K562 (cell line): ENCODE measurements around the gene PRCC. TPM values are rescaled to one million over a fixed set of nuclear protein-coding genes. Genes with fewer than 3 reads are reported as not detected.

Source experiments
- ATAC-seq: fragments of 200-7000 bp; cut with Tn5 transposase; 3 replicates; pipeline ENCODE4 v1.9.1; 2020; ENCODE audit warnings: moderate library complexity
- BruUV-seq: library from RNA; stranded (reverse); fragments of 400-500 nt; replicated peaks from 2 replicates; lab custom pipeline; 2021; lab: Mats Ljungman, UMichigan
- CTCF ChIA-PET: fragments of 300-600 bp; formaldehyde crosslinking; extraction: SDS; loops from one replicate; lab custom pipeline; 2021; ENCODE audit warnings: low intra/inter-chr PET ratio; lab: Yijun Ruan, JAX
- POLR2A ChIA-PET: fragments of 300-600, 350-650 bp; sonication (Branson Sonifier 250); formaldehyde crosslinking; extraction: SDS; loops from one replicate; lab custom pipeline; 2021; ENCODE audit warnings: antibody characterized with exemption, inconsistent platforms; lab: Yijun Ruan, JAX
- DNase-seq, 4 experiments: peaks; one replicate each; pipeline versions ENCODE4 v3.0.0 to v3.0.0-alpha.2; 2011 to 2018; ENCODE audit warnings: low spot score in 3 of 4, mixed read lengths in 3 of 4; ENCODE audit errors: extremely low read depth in 1 of 4
- FAIRE-seq: peaks from 2 replicates; lab custom pipeline; 2011; peaks lifted over from hg19 to GRCh38; lab: Jason Lieb, UNC
- H2AFZ ChIP-seq: 2 replicates; pipeline ENCODE4 v1.6.0; 2011; ENCODE audit warnings: low read depth, low read length, control low read depth, inconsistent platforms
- H3K27ac ChIP-seq: fragments of 200-600 bp; 3 replicates; pipeline ENCODE4 v1.8.0; 2011; ENCODE audit warnings: low read depth, mild to moderate bottlenecking, control low read depth, inconsistent platforms, low read length, moderate library complexity, mixed read lengths; ENCODE audit errors: extremely low read depth
- H3K27me3 ChIP-seq, 2 experiments: fragments of 300-600 bp in 1 of 2; 2 replicates in 1 of 2; 3 replicates in 1 of 2; pipeline versions ENCODE4 v1.6.0 to v1.8.0; 2011; ENCODE audit warnings: inconsistent platforms in 2 of 2, low read length in 2 of 2, mild to moderate bottlenecking in 1 of 2, mixed read lengths in 1 of 2, moderate library complexity in 1 of 2; ENCODE audit not compliant: control insufficient read depth in 2 of 2, insufficient read depth in 2 of 2
- H3K36me3 ChIP-seq: fragments of 300-600 bp; 3 replicates; pipeline ENCODE4 v1.8.0; 2011; ENCODE audit warnings: mild to moderate bottlenecking, low read length, inconsistent platforms; ENCODE audit not compliant: control insufficient read depth, insufficient read depth
- H3K4me1 ChIP-seq, 2 experiments: fragments of 200-600 bp in 1 of 2; replicated peaks in 1 of 2; 2 replicates in 1 of 2; 3 replicates in 1 of 2; pipeline versions ENCODE4 v1.5.1 to v1.8.0; 2011; ENCODE audit warnings: inconsistent platforms in 2 of 2, low read length in 2 of 2, mild to moderate bottlenecking in 1 of 2, mixed read lengths in 1 of 2, moderate library complexity in 1 of 2; ENCODE audit not compliant: control insufficient read depth in 2 of 2, insufficient read depth in 2 of 2
- H3K4me2 ChIP-seq: 2 replicates; pipeline ENCODE4 v1.6.1; 2011; ENCODE audit warnings: low read length, control low read depth, inconsistent platforms, mixed read lengths; ENCODE audit not compliant: insufficient read depth
- H3K4me3 ChIP-seq: fragments of 200-600 bp; sonication (generic), shearing (Covaris generic); 2 replicates; pipeline ENCODE4 v1.5.1; 2016; ENCODE audit warnings: control low read depth, inconsistent platforms
- H3K79me2 ChIP-seq: fragments of 200-600 bp; 3 replicates; pipeline ENCODE4 v1.8.0; 2011; ENCODE audit warnings: low read length, inconsistent platforms; ENCODE audit not compliant: control insufficient read depth, insufficient read depth
- H3K9ac ChIP-seq, 2 experiments: 2 replicates each; pipeline versions ENCODE4 v1.6.0 to v1.6.1; 2011; ENCODE audit warnings: low read depth in 2 of 2, low read length in 2 of 2, control low read depth in 1 of 2, inconsistent platforms in 1 of 2, mild to moderate bottlenecking in 1 of 2, mixed read lengths in 1 of 2; ENCODE audit not compliant: insufficient read depth in 1 of 2
- H3K9me1 ChIP-seq: one replicate; pipeline ENCODE4 v1.6.0; 2011; ENCODE audit warnings: inconsistent platforms, mild to moderate bottlenecking, low read length, moderate library complexity; ENCODE audit not compliant: control insufficient read depth, insufficient read depth
- H3K9me3 ChIP-seq: replicated peaks from 2 replicates; pipeline ENCODE4 v1.5.1; 2011; ENCODE audit warnings: low read depth, low read length, inconsistent platforms; ENCODE audit not compliant: control insufficient read depth, insufficient read depth
- H4K20me1 ChIP-seq: replicated peaks from 2 replicates; pipeline ENCODE4 v1.6.1; 2011; ENCODE audit warnings: low read length, inconsistent platforms, mixed read lengths; ENCODE audit not compliant: control insufficient read depth, insufficient read depth
- CUX1 ChIP-seq: fragments of 200-800 bp; sonication (Bioruptor generic); IDR thresholded peaks from 2 replicates; pipeline ENCODE4 v1.6.1; 2016; ENCODE audit warnings: missing genetic modification characterization, missing compliant biosample characterization
- HCFC1 ChIP-seq: IDR thresholded peaks from 2 replicates; pipeline ENCODE4 v1.6.1; 2012; ENCODE audit warnings: low read depth, low read length, improper control_type of control experiment
- IFI16 ChIP-seq: fragments of 250-450 bp; sonication (Bioruptor Pico); IDR thresholded peaks from 2 replicates; pipeline ENCODE4 v2.1.2; 2022; ENCODE audit warnings: mild to moderate bottlenecking, inconsistent platforms
- PHB2 ChIP-seq: fragments of 450-650 bp; IDR thresholded peaks from 2 replicates; pipeline ENCODE4 v1.6.1; 2017; ENCODE audit warnings: low read depth
- POU5F1 ChIP-seq: fragments of 150-350 bp; IDR thresholded peaks from 2 replicates; pipeline ENCODE4 v1.6.1; 2014; ENCODE audit warnings: borderline replicate concordance, low read length, low read depth, mild to moderate bottlenecking; ENCODE audit not compliant: partially characterized antibody
- PTRF ChIP-seq: fragments of 450-650 bp; IDR thresholded peaks from 2 replicates; pipeline ENCODE4 v1.6.1; 2016; ENCODE audit warnings: mild to moderate bottlenecking, missing genetic modification characterization, missing compliant biosample characterization
- WHSC1 ChIP-seq: IDR thresholded peaks from one replicate; pipeline ENCODE4 v1.6.1; 2012; ENCODE audit warnings: low read length, control low read depth, inconsistent platforms
- YY1 ChIP-seq, 3 experiments: IDR thresholded peaks; 2 replicates each; pipeline ENCODE4 v1.6.1; 2011; ENCODE audit warnings: low read length in 2 of 3, mild to moderate bottlenecking in 2 of 3, moderate library complexity in 2 of 3, borderline replicate concordance in 1 of 3, control low read depth in 1 of 3, low read depth in 1 of 3; ENCODE audit not compliant: insufficient read depth in 3 of 3, insufficient replicate concordance in 2 of 3, control insufficient read depth in 1 of 3, insufficient read length in 1 of 3; ENCODE audit errors: extremely low read depth in 1 of 3
- ZNF140 ChIP-seq: fragments of 250-450 bp; sonication (Bioruptor Pico); IDR thresholded peaks from 2 replicates; pipeline ENCODE4 v1.8.0; 2021; ENCODE audit warnings: moderate library complexity, mild to moderate bottlenecking, inconsistent platforms
- ZNF589 ChIP-seq: fragments of 200-800 bp; sonication (Bioruptor generic); IDR thresholded peaks from 2 replicates; pipeline ENCODE4 v1.6.1; 2016; ENCODE audit warnings: low read depth, missing genetic modification characterization, missing compliant biosample characterization
- WGBS: fragments of 100-300 bp; shearing (Covaris generic); methylation state at CpG from one replicate; pipeline ENCODE4 v1.1.6; 2016; ENCODE audit warnings: low coverage, mixed read lengths; ENCODE audit not compliant: insufficient coverage; ENCODE audit errors: missing lambda C conversion rate; 5-methylcytosine and 5-hydroxymethylcytosine counted together
- in situ Hi-C: fragments of 300-500 bp; cut with MboI; formaldehyde crosslinking; loops from 4 replicates; pipeline ENCODE4 v1.15.0; 2018; ENCODE audit warnings: inconsistent platforms, mixed read lengths
- intact Hi-C: fragments of 100-400 bp; cut with micrococcal nuclease; formaldehyde crosslinking; loops from 2 replicates; pipeline ENCODE4 v1.14.2; 2022
- polyA plus RNA-seq, 8 experiments: library from polyadenylated mRNA; depleted of rRNA in 4 of 8; stranded (reverse) in 5 of 8; unstranded in 3 of 8; fragments of >200 nt; fragmentation: Nextera tagmentation in 2 of 8; fragmentation: Illumina TruSeq in 1 of 8; extraction: Ambion mirVana in 2 of 8; extraction: Trizol in 1 of 8; gene quantifications; 2 replicates each; pipeline versions ENCODE4 v1.2.1 to v1.2.3, GENCODE V29; 2011 to 2014; ENCODE audit warnings: inconsistent platforms in 1 of 8, missing spikeins in 1 of 8
- total RNA-seq, 7 experiments: library from RNA; depleted of rRNA in 6 of 7; stranded (reverse); fragments of >200 nt in 6 of 7; fragmentation: Illumina TruSeq in 2 of 7; extraction: Trizol in 2 of 7; gene quantifications; 2 replicates each; pipeline versions ENCODE4 v1.2.1 to v1.2.3, GENCODE V29; 2011 to 2021; ENCODE audit warnings: low replicate concordance in 1 of 7

The PRCC gene
- total and polyA plus RNA-seq, 9 of the 15 experiments (the other 6 are each of a cell fraction or from before 2014, with no cell fraction given) = 23.9 to 201 (median 41.1) TPM

- no peak for FAIRE-seq
- Histone ChIP-seq H3K4me3 (no peak overlapping the region), H3K27me3 (no peaks in the 10 kb centered on the region), H3K79me2 (no peaks in the 10 kb centered on the region), H3K9ac (no peak overlapping the region), H3K27ac (no peak overlapping the region), H3K4me1 (no peaks in the 10 kb centered on the region), H3K9me1 (no peaks in the 10 kb centered on the region), H4K20me1 (peaks cover 14% of the 10 kb centered on the region; the same call in 1 of the 2 replicates), H3K36me3 (peaks cover 99% of the 10 kb centered on the region), H3K4me2 (no peak overlapping the region), H3K9me3 (no peaks in the 10 kb centered on the region), H2AFZ (no peak overlapping the region)
- no peak for ATAC-seq
- BruUV-seq = no TSS peak
- WGBS = 58% methylated on average over 7 of the region's 7 CpGs
- ChIA-PET CTCF (no interaction called here), POLR2A (interaction anchor here (0.6 to 2.7 kb wide), 6 partner anchors 9 to 107 kb away, joined by 3 to 8 read pairs (median 3); no protein-coding TSS in a partner anchor)
- no peak for DNase-seq
- in situ Hi-C loops (no loop called here), intact Hi-C loops (loop anchor here (5.0 kb wide), 1 partner anchor 37 kb away; no protein-coding TSS in a partner anchor)
- TF ChIP-seq HCFC1 = no peak
- no peak for TF ChIP-seq ZNF589 (CRISPR knock-in tag)
- TF ChIP-seq CUX1 (CRISPR knock-in tag) = no peak
- no peak for TF ChIP-seq ZNF140 (CRISPR knock-in tag)
- TF ChIP-seq YY1 (IDR thresholded peaks at IDR 0.05; ENCODE audit: borderline replicate concordance in 1 of 3, control insufficient read depth in 1 of 3, extremely low read depth in 1 of 3, insufficient read depth in 3 of 3, insufficient read length in 1 of 3, insufficient replicate concordance in 2 of 3, low read depth in 1 of 3, low read length in 2 of 3) = no peak
- TF ChIP-seq POU5F1 = no peak
- TF ChIP-seq WHSC1 = no peak
- TF ChIP-seq PHB2 = no peak
- no peak for TF ChIP-seq IFI16 (CRISPR knock-in tag)
- no peak for TF ChIP-seq PTRF (tag)
These were observed 28.5 kb downstream of the PRCC start for GRCh38 chr1:156795787-156796186.
